GM19035 (cell line): ENCODE results near the gene B4GALT6.

Experiments used
- ATAC-seq: cut with Tn5 transposase; IDR thresholded peaks from one replicate; pipeline ENCODE4 v1.9.1; 2021; ENCODE audit not compliant: unreplicated experiment

Gene B4GALT6

DNA sequence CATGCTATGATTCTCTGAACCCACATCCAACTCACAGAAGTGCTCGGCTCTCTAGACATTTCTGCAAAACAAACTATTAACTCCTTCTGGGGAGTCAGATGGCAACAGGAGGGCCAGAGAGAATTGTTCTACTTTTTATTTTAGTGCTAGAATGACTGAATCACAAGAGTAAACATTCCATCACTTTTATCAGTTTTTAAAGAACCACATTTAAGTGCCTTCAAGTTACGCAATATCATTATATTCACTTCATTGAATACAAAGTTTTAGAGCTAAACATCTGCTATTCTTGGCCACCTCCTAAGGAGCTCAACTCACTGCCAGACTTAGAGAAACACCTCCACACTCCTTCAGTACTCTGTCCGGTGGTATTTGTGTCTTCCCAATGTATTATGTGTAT, 22.4 kb downstream of the B4GALT6 start:
- ATAC-seq: no peak

DNA sequence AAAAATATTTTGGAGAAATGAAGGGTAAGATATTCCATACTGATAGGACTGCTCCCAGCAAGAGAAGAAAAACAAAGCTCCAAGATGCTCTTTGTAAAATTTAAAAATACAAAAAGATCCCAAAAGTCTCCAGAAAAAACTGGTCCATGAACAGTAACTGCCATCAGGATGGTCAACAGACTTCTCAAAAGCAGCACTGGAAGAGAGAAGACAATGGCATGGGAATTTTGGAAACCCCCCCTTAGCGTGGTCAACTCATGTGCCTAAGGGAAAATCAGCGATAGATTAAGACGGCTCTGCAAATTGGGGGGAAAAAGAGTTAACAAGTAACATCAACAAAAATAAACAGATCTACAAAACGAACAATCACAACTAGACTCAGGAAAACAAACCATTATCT, 23.6 kb downstream of the B4GALT6 start:
- ATAC-seq: no peak

DNA sequence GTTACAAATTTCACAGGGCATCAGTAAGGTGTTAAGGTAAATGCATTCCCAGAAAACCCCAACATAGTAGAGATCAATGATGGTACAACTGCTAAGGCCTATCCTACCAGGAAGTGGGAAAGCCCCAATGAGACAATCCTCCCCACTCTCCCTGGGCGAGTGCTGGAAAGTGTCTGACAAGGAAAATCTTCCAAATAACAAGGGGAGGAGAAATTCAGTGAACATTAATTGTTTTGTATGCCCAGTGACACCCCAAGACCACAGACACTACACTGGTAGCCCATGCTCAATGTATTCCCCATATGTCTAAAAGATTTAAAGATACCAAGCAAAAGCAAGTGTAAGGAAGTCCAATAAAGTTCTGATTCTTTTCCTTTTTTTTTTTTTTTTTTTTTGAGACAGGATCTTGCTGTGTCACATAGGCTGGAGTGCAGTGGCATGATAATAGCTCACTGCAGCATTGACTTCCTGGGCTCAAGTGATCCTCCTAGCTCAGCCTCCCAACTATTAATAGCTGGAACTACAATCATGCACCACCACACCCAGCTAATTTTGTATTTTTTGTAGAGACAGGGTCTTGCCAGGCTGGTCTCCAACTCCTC, 24.7 kb downstream of the B4GALT6 start:
- no peak for ATAC-seq

DNA sequence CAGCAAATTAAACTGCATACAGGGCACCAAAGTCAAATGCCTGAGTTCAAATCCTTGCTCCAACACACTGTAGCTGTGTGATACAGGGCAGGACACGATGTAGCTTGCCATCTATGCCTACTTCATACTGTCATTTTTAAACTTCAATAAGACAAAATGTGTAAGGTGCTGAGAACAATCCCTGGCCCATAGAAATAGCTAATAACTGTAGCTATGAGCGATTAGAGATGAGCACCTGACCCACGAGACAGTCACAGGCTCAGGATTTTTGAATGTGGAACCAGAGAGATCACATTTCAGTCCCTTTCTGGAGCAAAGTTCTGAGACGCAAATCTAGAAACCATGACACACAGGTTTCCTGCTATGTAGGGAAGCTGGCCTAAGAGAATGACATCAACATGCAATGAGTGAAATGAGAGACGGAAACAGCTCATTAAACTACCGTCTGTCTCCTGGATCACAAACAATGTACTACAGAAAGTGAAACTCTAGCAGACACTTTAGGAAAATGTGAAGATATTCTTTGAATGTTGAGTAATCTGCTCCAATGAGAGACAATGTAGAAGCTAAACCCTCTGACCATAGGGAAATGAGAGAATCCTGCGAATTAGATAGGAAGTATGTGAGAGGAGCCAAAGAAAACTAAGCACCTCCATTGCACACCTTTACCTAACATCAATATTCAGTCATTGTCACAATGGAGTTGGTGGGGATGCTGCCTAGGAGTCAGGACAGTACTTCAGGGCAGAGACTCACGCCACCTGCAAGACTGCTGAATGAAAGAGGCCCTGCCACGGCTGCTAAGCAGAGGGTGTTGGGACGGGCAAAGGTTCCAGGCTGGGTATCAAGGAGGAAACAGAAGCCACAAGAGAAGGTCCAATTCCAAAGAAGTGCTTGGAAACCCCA, 25.5 kb downstream of the B4GALT6 start:
- peak; percentile 76 for ATAC-seq

DNA sequence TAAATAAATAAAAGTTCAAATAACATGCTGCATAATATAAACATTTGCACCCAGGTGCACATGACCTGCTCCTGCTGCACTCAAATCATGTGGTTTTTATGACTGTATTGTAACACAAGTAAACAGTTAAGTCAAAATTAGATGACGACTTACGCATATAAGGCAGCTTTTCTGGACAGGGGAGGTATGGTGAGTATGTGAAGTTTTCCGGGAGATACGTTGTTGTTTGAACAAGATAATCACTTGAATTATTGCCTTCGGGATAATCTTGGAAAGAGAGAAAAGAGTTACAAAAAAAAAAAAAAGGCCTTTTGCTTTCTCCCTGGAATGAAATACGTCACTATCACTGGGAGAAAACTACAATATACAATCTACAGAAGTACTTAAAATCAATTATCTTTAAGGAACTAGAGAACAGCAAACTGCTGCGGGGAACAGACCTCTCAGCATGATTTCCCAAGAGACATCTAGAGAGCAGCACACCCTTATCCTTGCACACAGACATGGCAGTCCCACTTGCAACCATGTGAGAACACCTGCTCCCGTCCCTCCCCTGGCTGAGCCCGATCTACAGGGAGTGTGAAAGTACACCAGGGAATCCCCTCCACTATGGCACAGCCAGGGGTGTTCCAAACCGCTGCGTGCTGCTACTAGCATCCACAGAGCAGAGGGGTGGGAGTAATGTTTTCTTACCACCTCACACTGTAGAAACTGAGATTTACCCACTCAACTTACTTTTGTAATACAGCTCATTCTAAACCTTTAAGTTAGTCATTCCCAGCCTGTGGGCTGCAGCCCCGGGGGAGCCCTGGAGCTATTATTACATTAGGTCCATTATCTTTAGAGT, 26.3 kb downstream of the B4GALT6 start:
- ATAC-seq: peak; percentile 70

DNA sequence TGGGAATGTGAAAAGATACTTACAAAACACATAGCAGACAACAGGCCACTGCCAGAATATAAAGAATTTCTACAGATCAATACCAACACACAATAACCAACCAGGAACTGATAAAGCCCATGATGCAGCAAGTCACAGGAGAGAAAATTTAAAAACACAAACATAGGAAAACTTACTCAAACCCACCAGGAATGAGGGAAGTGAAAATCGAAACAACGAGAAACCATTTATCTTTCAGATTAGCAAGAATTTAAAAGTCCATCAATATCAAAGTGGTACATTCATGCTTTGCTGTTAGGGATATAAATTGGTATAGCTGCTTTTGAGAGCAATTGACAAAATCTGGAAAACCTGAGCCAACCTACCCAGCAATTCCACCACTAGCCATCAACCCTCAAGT, 27.6 kb downstream of the B4GALT6 start:
- no peak for ATAC-seq

GRCh38 chr18:31655354-31655753, 29.0 kb downstream of the B4GALT6 start:
- no peak for ATAC-seq

DNA sequence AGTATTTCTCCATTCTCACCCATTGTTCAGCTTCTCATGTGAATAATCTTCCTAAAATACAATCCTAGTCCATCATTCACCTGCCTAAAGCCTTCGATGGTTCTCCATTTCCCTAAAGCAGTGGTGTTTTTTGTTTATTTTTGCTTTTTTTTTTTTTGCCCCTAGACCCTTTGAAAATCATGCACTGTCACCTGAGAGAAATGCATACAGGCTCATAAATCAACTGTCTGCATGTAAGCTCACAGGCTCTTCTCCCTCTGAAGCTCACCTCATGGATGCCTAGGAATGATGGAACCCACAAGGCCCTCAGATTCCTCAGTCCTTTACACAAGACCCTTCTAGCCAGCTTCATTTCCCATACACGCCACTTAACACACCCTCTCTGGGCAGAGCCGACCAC, 31.5 kb downstream of the B4GALT6 start:
- no peak for ATAC-seq

DNA sequence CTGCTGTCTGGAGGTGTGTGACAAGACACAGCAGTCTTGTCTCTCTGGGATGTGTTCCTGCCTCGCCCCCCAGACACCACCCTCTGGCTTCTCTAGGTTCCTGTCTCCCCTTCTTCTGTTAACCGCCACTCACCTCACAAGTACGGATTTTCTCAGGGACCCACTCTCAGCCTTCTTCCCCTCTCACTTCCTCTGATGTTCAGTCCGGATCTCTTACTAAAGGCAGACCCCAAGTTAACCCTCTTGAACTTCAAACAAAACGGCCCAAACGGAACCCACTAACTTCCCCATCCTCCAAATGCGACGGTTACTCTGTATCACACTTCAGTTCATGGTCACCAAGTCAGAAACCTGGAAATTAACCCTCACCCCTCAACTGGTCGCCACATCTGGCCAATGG, 32.0 kb downstream of the B4GALT6 start:
- no peak for ATAC-seq

GRCh38 chr18:31651369-31651768, 33.0 kb downstream of the B4GALT6 start:
- no peak for ATAC-seq

DNA sequence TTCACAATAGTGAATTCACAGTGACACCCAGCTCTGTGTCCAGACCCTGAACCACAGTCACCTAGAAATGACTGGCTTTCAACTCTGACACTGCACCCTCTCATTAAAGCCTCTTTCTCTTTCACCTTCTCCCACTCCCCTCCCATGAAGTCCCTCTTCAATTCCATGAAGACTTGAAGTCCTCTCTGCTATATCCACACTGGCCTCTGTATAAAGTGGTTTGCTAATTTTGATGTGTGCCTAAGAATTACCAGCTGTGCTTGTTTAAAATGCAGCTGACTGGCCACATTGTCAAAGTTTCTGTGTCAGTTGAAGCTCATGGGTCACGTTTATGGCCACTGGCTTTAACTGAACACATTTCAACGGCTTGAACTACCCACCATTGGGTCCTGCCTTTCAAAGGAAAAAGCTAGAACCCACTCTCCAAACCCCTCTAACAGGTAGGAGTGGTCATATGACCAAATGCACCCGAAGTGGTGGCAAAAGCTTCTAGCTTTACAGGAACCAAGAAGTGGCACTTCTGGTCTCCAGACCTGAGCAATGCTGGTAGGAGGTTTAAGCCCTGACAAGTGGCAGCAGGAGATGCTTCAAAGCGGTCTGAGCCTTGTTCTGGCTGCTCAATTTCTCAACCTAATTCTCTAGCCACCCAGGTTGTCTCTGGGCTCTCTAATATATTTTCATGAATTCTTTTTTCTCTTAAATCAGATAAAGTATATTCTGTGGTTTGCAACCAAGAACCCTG, 34.2 kb downstream of the B4GALT6 start:
- ATAC-seq: peak; percentile 55

DNA sequence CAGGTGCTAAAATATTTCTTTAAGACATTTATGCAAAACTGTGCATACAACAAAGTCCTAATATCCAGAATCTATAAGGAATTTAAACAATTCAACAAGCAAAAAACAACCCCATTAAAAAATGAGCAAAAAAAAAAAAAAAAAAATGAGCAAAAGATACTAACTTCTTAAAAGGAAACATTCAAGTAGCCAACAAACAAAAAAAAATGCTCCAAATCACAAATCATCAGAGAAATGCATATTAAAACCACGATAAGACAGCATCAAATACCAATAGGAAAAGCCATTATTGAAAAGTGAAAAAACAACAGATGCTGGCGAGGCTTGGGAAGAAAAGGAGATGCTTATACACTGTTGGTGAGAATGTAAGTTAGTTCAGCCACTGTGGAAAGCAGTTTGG, 34.9 kb downstream of the B4GALT6 start:
- no peak for ATAC-seq

GRCh38 chr18:31648966-31649429, 35.4 kb downstream of the B4GALT6 start:
- peak; percentile 75 for ATAC-seq

- ATAC-seq: no peak
Measured at GRCh38 chr18:31648458-31648857, 35.9 kb downstream of the B4GALT6 start.

DNA sequence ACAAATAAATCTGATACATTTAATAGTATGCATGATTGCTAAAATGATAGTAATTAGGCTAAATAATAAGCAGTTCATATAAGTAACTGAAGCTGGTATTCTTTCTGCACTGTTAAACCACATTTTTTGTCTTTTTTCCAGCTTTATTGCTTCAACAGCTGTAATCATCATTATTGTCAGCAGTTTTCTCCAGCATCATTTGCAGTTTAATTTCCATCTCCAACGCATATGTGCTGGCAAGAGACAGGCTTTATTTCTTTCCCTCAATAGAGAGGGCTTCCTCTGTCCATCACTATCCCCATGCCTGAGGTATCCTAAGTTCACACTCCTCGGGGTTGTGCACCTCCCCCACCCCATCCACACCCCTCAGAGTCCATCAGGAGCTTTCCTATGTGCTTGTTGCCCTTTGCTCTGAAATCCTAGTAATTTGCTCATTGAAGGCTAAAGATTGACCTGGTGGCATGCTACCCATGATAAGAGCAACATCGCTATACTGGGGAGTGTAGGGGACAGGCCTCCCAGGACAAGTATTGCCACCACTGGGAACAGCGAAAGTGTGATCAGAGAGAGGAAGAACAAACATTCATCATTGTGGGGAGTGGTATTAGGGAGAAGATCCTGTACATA, 37.1 kb downstream of the B4GALT6 start:
- no peak for ATAC-seq

DNA sequence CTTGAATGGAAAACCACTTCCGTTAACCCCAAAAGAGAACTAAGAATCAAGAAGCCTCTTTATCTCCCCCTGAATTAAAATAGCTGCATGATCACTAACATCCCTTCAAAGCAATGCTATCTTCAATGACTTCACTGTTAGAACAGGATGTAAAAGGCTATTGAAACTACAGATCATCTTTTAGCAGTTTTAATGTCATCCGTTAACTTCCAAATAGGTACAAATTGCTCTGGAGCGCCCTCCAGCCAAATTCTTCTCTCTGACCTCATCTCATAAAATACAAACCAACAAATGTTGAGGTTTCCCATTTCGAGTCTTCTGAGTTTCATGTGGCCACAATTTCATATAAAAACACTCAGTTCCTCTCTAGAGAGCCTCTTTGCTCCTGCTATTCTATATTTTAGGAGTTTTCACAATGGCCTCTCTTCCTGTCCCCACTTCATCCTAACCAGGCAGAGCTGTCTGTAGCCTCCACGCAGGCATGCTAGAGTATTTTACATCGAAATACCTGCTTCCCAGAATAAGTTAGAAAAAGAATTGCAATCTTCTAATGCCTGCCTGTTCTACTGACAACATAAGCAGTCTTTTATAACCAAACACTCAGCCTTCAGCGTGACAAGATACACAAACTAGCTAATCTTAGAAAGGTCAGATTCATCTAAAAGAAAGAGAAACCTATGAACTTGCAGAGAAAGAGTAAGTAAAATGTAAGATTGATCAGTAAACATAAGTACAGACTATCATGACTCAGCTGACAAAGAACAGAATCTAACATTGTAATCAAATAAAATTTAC, 37.9 kb downstream of the B4GALT6 start:
- no peak for ATAC-seq

DNA sequence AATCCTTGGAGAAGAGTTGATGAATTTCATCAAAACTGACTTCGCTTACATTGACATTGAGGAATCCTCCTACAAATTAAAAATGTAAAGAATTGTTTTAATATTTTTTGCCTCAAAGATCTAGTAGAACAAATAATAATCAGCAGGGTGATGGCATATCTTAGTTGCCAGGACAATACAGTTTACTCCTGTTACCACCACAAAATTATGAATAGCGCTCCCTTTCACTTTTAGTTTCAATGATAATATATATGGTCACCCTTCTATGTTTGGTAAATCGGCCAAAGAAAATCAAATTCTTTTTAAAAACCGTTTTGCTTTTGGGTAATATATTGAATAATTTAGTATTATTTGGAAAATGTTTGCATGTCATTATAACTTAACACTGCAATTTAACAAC, 39.0 kb downstream of the B4GALT6 start:
- ATAC-seq: no peak

- no peak for ATAC-seq
Measured at GRCh38 chr18:31643003-31643402, 41.4 kb downstream of the B4GALT6 start.

GRCh38 chr18:31637445-31637844, 46.9 kb downstream of the B4GALT6 start:
- ATAC-seq: no peak

DNA sequence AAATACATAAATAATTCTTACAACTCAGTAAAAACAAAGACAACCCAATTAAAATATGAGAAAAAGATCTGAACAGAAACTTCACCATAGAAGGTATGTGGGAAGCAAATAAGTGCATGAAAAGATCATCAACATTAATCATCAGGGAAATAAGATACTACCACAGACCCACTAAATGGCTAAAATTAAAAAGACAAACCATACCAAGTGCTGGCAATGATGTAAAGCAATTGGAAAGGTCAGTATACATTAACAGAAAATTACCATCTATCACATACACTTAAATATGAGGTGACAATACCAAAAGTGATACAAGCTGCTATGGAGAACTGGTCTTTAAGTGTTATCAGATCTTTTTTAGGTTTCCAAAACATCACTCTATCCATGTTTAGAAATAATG, 48.0 kb downstream of the B4GALT6 start:
- ATAC-seq: no peak
